Liver (tissue), 9 donors: ENCODE data around the gene COX19. TPM values are rescaled to one million over a fixed set of nuclear protein-coding genes. Genes with fewer than 3 reads are reported as not detected.
"Not testable (repeated sequence)": the region's sequence is repeated elsewhere in the genome, so short reads cannot be mapped to it uniquely, and the experiment has no call there.

Source experiments
- DNase-seq: peaks from one replicate; pipeline ENCODE4 v3.0.0-alpha.2; 2017; ENCODE audit warnings: low spot score
- H3K27ac ChIP-seq, 2 donors: one replicate each; pipeline ENCODE4 v1.7.0; 2013; ENCODE audit warnings: inconsistent platforms in 2 of 2, low read length in 2 of 2, control low read depth in 1 of 2, low read depth in 1 of 2, mild to moderate bottlenecking in 1 of 2
- H3K27me3 ChIP-seq, 4 donors: one replicate each; pipeline versions ENCODE4 v1.6.1 to v1.7.0; 2013; ENCODE audit warnings: low read length in 3 of 4, inconsistent platforms in 1 of 4, mild to moderate bottlenecking in 1 of 4, moderate library complexity in 1 of 4; ENCODE audit not compliant: control insufficient read depth in 4 of 4, insufficient read depth in 4 of 4
- H3K36me3 ChIP-seq, 4 donors: one replicate each; pipeline versions ENCODE4 v1.6.1 to v1.7.0; 2013; ENCODE audit warnings: low read length in 3 of 4, mild to moderate bottlenecking in 3 of 4, low read depth in 1 of 4, moderate library complexity in 1 of 4; ENCODE audit not compliant: control insufficient read depth in 4 of 4, insufficient read depth in 3 of 4
- H3K4me1 ChIP-seq, 4 donors: one replicate each; pipeline versions ENCODE4 v1.6.1 to v1.7.0; 2013; ENCODE audit warnings: low read length in 3 of 4, mild to moderate bottlenecking in 3 of 4, moderate library complexity in 1 of 4; ENCODE audit not compliant: control insufficient read depth in 4 of 4, insufficient read depth in 4 of 4
- H3K4me3 ChIP-seq, 3 donors: one replicate each; pipeline versions ENCODE4 v1.6.1 to v1.7.0; 2013; ENCODE audit warnings: low read length in 3 of 3, control low read depth in 1 of 3, low read depth in 1 of 3, mild to moderate bottlenecking in 1 of 3
- H3K9ac ChIP-seq, 2 donors: one replicate each; pipeline ENCODE4 v1.7.0; 2013; ENCODE audit warnings: low read length in 2 of 2, mild to moderate bottlenecking in 2 of 2, moderate library complexity in 2 of 2, control low read depth in 1 of 2, low read depth in 1 of 2
- H3K9me3 ChIP-seq, 4 donors: one replicate each; pipeline versions ENCODE4 v1.6.1 to v1.7.0; 2013; ENCODE audit warnings: low read length in 3 of 4; ENCODE audit not compliant: control insufficient read depth in 4 of 4
- EGR1 ChIP-seq, 2 donors: IDR thresholded peaks; 2 replicates each; pipeline ENCODE4 v1.6.1; 2016 to 2018; ENCODE audit warnings: antibody characterized with exemption in 2 of 2, low read depth in 2 of 2
- FOXA1 ChIP-seq: IDR thresholded peaks from 2 replicates; pipeline ENCODE4 v1.6.1; 2016; ENCODE audit warnings: antibody characterized with exemption
- FOXA2 ChIP-seq: IDR thresholded peaks from 2 replicates; pipeline ENCODE4 v1.6.1; 2016; ENCODE audit warnings: antibody characterized with exemption
- GABPA ChIP-seq, 2 donors: IDR thresholded peaks in 1 of 2; conservative IDR thresholded peaks in 1 of 2; 2 replicates each; pipeline ENCODE4 v1.6.1; 2016; ENCODE audit warnings: antibody characterized with exemption in 2 of 2, mild to moderate bottlenecking in 1 of 2, moderate library complexity in 1 of 2
- HNF4A ChIP-seq, 2 donors: conservative IDR thresholded peaks; 2 replicates each; pipeline ENCODE4 v1.6.1; 2016; ENCODE audit warnings: antibody characterized with exemption in 2 of 2, mild to moderate bottlenecking in 2 of 2
- HNF4G ChIP-seq: IDR thresholded peaks from 2 replicates; pipeline ENCODE4 v1.6.1; 2016; ENCODE audit warnings: antibody characterized with exemption
- JUND ChIP-seq, 2 donors: IDR thresholded peaks; 2 replicates each; pipeline ENCODE4 v1.6.1; 2016; ENCODE audit warnings: antibody characterized with exemption in 2 of 2
- NR2F2 ChIP-seq: IDR thresholded peaks from 2 replicates; pipeline ENCODE4 v1.6.1; 2016; ENCODE audit warnings: antibody characterized with exemption
- RAD21 ChIP-seq, 2 donors: IDR thresholded peaks; 2 replicates each; pipeline ENCODE4 v1.6.1; 2016; ENCODE audit warnings: antibody characterized with exemption in 2 of 2, mild to moderate bottlenecking in 2 of 2
- RXRA ChIP-seq, 2 donors: IDR thresholded peaks; 2 replicates each; pipeline ENCODE4 v1.6.1; 2017 to 2018; ENCODE audit warnings: antibody characterized with exemption in 2 of 2, mild to moderate bottlenecking in 1 of 2
- SP1 ChIP-seq: IDR thresholded peaks from 2 replicates; pipeline ENCODE4 v1.6.1; 2018; ENCODE audit warnings: antibody characterized with exemption, mild to moderate bottlenecking
- TAF1 ChIP-seq: conservative IDR thresholded peaks from 2 replicates; pipeline ENCODE4 v1.6.1; 2016; ENCODE audit warnings: antibody characterized with exemption, mild to moderate bottlenecking
- YY1 ChIP-seq: IDR thresholded peaks from 2 replicates; pipeline ENCODE4 v1.6.1; 2016; ENCODE audit warnings: antibody characterized with exemption, mild to moderate bottlenecking
- WGBS: extraction: QIAGEN DNeasy Blood & Tissue Kit; methylation state at CpG from one replicate; pipeline ENCODE4 v1.1.7; 2013; 5-methylcytosine and 5-hydroxymethylcytosine counted together
- polyA plus RNA-seq, 2 donors: library from polyadenylated mRNA; stranded (reverse) in 1 of 2; unstranded in 1 of 2; fragments of 200-250 nt in 1 of 2; fragments of >200 nt in 1 of 2; fragmentation: Nextera tagmentation in 1 of 2; extraction: Ambion mirVana in 1 of 2; gene quantifications; one replicate each; pipeline versions ENCODE4 v1.2.1 to v1.2.3, GENCODE V29; 2013 to 2015
- total RNA-seq, 2 donors: library from RNA; depleted of rRNA; stranded (reverse); fragments of >200 nt; gene quantifications; one replicate each; pipeline ENCODE4 v1.2.3, GENCODE V29; 2014
- TF ChIP-seq, protein P1 (sequence below): IDR thresholded peaks from 2 replicates; pipeline ENCODE4 v1.6.1; 2016; ENCODE audit warnings: antibody characterized with exemption
- TF ChIP-seq, protein P2 (sequence below): IDR thresholded peaks from 2 replicates; pipeline ENCODE4 v1.6.1; 2016; ENCODE audit warnings: antibody characterized with exemption
- TF ChIP-seq, protein P3 (sequence below): fragments of 150-350 bp; IDR thresholded peaks from 2 replicates; pipeline ENCODE4 v1.5.1; 2017; ENCODE audit warnings: improper control_type of control experiment, low read depth, low read length; ENCODE audit not compliant: missing input control
- TF ChIP-seq, protein P4 (sequence below): IDR thresholded peaks from 2 replicates; pipeline ENCODE4 v1.6.1; 2016; ENCODE audit warnings: antibody characterized with exemption
- TF ChIP-seq, protein P5 (sequence below): IDR thresholded peaks from 2 replicates; pipeline ENCODE4 v1.6.1; 2016; ENCODE audit warnings: antibody characterized with exemption, mild to moderate bottlenecking
- donor health status: healthy.
- donor health status: healthy.
- donor health status: healthy.
- donor health status: healthy.
- donor health status: healthy.

Gene COX19
- total and polyA plus RNA-seq, 4 donors, result 2.2 to 9.8 (median 4.8) TPM

DNA sequence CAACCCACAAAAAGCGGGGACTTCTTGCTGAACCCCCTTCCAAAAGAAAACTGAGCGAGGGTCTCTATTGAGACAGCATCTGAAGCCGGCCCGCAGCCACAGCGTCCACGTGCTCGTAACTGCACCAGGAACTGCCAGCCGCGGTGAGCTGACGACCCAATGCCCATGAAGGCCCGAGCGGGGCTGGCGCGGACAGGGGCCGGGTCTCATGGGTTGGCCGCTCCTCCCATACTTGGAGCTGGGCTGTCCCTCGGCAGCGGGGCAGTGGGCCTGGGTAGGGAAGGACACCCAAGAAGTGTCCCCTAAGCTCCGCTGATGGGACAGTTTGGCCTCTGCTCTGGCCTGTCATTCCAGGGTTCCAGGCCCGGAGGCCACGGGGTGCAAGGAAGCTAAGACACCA lies 30.0 kb upstream of the COX19 start:
- no peak for TF ChIP-seq SP1
- TF ChIP-seq RAD21 (IDR thresholded peaks at IDR 0.05), result no peak
- TF ChIP-seq TAF1, result no peak
- no peak for TF ChIP-seq RXRA (IDR thresholded peaks at IDR 0.05)
- TF ChIP-seq GABPA (IDR thresholded peaks at IDR 0.05 in 1 of 2, conservative IDR thresholded peaks at IDR 0.05 in 1 of 2), result no peak
- TF ChIP-seq, protein P1, sequence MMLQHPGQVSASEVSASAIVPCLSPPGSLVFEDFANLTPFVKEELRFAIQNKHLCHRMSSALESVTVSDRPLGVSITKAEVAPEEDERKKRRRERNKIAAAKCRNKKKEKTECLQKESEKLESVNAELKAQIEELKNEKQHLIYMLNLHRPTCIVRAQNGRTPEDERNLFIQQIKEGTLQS, result no peak
- TF ChIP-seq HNF4G, result no peak
- no peak for TF ChIP-seq JUND (IDR thresholded peaks at IDR 0.05)
- Histone ChIP-seq H3K4me3 (no peak overlapping the region), H3K27me3 (no peaks in the 10 kb centered on the region), H3K9ac (no peak overlapping the region), H3K4me1 (no peaks in the 10 kb centered on the region), H3K36me3 (peaks cover 0 to 6% (median 2%) of the 10 kb centered on the region in 4 donors), H3K27ac (no peak overlapping the region), H3K9me3 (no peaks in the 10 kb centered on the region)
- 97% methylated on average over 21 of the region's 21 CpGs for WGBS
- no peak for DNase-seq

DNA sequence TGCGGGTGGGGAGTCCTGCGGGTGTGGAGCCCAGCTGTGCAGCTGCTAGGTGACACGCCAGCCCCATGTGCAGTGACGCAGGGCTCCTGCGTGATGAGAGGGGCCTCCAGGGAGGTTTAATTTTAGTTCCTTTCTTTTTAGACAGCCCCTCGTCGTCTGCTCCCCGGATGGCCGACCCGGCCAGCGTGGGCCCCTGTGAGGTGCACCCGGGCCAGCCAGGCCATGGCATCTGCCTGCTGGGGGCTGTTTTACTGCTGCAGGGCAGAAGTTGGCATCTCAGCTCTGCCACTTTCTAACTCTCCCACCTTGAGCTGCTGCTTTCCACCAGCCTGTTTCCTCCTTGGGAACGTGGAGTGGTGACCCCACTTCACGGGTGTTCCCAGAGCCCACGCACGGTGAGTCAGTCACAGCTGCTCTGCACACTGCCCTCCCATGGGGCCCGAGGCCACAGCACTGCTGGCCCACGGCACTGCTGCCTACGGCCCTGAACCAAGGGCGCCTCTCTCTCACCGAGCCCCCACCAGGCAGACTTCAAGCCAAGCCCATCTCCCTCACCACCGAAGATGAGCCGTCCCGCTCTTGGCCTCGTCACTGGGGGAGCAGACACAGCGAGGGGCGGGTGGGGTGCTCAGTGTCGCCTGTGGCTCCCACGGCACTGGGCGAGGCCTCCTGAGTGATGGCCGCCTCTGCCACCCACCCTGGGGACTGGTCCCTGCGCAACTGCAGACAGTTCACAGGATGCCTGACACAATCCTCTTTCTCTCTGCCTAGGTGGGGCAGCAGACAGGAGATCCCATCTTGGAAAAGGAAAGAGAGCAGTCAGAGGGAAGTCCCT lies 28.9 kb upstream of the COX19 start:
- Histone ChIP-seq H3K9me3 (no peaks in the 10 kb centered on the region), H3K27ac (no peak overlapping the region), H3K4me3 (no peak overlapping the region), H3K9ac (no peak overlapping the region), H3K27me3 (no peaks in the 10 kb centered on the region), H3K36me3 (peaks cover 0 to 6% (median 2%) of the 10 kb centered on the region in 4 donors), H3K4me1 (no peaks in the 10 kb centered on the region)
- 95% methylated on average over 32 of the region's 32 CpGs for WGBS
- TF ChIP-seq HNF4G, result no peak
- no peak for TF ChIP-seq RXRA (IDR thresholded peaks at IDR 0.05)
- TF ChIP-seq, protein P2, sequence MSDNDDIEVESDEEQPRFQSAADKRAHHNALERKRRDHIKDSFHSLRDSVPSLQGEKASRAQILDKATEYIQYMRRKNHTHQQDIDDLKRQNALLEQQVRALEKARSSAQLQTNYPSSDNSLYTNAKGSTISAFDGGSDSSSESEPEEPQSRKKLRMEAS, result no peak
- no peak for TF ChIP-seq JUND (IDR thresholded peaks at IDR 0.05)
- TF ChIP-seq RAD21 (IDR thresholded peaks at IDR 0.05), result no peak
- TF ChIP-seq HNF4A (conservative IDR thresholded peaks at IDR 0.05), result no peak
- TF ChIP-seq GABPA (IDR thresholded peaks at IDR 0.05 in 1 of 2, conservative IDR thresholded peaks at IDR 0.05 in 1 of 2), result no peak
- no peak for TF ChIP-seq NR2F2
- no peak for TF ChIP-seq SP1
- TF ChIP-seq, protein P3, sequence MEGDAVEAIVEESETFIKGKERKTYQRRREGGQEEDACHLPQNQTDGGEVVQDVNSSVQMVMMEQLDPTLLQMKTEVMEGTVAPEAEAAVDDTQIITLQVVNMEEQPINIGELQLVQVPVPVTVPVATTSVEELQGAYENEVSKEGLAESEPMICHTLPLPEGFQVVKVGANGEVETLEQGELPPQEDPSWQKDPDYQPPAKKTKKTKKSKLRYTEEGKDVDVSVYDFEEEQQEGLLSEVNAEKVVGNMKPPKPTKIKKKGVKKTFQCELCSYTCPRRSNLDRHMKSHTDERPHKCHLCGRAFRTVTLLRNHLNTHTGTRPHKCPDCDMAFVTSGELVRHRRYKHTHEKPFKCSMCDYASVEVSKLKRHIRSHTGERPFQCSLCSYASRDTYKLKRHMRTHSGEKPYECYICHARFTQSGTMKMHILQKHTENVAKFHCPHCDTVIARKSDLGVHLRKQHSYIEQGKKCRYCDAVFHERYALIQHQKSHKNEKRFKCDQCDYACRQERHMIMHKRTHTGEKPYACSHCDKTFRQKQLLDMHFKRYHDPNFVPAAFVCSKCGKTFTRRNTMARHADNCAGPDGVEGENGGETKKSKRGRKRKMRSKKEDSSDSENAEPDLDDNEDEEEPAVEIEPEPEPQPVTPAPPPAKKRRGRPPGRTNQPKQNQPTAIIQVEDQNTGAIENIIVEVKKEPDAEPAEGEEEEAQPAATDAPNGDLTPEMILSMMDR, result no peak
- no peak for TF ChIP-seq FOXA1
- TF ChIP-seq FOXA2, result no peak
- TF ChIP-seq YY1, result no peak
- TF ChIP-seq EGR1 (IDR thresholded peaks at IDR 0.05; ENCODE audit: low read depth in 2 of 2), result no peak
- TF ChIP-seq, protein P4, sequence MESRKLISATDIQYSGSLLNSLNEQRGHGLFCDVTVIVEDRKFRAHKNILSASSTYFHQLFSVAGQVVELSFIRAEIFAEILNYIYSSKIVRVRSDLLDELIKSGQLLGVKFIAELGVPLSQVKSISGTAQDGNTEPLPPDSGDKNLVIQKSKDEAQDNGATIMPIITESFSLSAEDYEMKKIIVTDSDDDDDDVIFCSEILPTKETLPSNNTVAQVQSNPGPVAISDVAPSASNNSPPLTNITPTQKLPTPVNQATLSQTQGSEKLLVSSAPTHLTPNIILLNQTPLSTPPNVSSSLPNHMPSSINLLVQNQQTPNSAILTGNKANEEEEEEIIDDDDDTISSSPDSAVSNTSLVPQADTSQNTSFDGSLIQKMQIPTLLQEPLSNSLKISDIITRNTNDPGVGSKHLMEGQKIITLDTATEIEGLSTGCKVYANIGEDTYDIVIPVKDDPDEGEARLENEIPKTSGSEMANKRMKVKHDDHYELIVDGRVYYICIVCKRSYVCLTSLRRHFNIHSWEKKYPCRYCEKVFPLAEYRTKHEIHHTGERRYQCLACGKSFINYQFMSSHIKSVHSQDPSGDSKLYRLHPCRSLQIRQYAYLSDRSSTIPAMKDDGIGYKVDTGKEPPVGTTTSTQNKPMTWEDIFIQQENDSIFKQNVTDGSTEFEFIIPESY, result no peak
- TF ChIP-seq, protein P5, sequence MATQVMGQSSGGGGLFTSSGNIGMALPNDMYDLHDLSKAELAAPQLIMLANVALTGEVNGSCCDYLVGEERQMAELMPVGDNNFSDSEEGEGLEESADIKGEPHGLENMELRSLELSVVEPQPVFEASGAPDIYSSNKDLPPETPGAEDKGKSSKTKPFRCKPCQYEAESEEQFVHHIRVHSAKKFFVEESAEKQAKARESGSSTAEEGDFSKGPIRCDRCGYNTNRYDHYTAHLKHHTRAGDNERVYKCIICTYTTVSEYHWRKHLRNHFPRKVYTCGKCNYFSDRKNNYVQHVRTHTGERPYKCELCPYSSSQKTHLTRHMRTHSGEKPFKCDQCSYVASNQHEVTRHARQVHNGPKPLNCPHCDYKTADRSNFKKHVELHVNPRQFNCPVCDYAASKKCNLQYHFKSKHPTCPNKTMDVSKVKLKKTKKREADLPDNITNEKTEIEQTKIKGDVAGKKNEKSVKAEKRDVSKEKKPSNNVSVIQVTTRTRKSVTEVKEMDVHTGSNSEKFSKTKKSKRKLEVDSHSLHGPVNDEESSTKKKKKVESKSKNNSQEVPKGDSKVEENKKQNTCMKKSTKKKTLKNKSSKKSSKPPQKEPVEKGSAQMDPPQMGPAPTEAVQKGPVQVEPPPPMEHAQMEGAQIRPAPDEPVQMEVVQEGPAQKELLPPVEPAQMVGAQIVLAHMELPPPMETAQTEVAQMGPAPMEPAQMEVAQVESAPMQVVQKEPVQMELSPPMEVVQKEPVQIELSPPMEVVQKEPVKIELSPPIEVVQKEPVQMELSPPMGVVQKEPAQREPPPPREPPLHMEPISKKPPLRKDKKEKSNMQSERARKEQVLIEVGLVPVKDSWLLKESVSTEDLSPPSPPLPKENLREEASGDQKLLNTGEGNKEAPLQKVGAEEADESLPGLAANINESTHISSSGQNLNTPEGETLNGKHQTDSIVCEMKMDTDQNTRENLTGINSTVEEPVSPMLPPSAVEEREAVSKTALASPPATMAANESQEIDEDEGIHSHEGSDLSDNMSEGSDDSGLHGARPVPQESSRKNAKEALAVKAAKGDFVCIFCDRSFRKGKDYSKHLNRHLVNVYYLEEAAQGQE, result no peak
- TF ChIP-seq, protein P1, result no peak
- DNase-seq, result no peak

DNA sequence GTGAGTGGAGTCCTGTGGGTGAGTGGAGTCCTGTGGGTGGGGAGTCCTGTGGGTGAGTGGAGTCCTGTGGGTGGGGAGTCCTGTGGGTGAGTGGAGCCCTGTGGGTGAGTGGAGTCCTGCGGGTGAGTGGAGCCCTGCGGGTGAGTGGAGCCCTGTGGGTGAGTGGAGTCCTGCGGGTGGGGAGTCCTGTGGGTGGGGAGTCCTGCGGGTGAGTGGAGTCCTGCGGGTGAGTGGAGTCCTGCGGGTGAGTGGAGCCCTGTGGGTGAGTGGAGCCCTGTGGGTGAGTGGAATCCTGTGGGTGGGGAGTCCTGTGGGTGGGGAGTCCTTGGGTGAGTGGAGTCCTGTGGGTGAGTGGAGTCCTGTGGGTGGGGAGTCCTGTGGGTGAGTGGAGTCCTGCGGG lies 27.1 kb upstream of the COX19 start:
- not testable (repeated sequence) for H3K27ac ChIP-seq, DNase-seq, H3K9ac ChIP-seq, H3K27me3 ChIP-seq, H3K4me3 ChIP-seq, H3K9me3 ChIP-seq, H3K4me1 ChIP-seq, H3K36me3 ChIP-seq
- 98% methylated on average over 7 of the region's 7 CpGs for WGBS
